Tibial nerve (tissue), 4 donors: ENCODE measurements around the gene COL27A1.

Source experiments
- CTCF ChIP-seq, 5 experiments: fragments of 200-600 bp in 3 of 5; fragments of 450-650 bp in 2 of 5; sonication (generic) in 3 of 5; IDR thresholded peaks; one replicate each; pipeline ENCODE4 v1.5.1; 2016 to 2019; ENCODE audit warnings: antibody characterized with exemption in 5 of 5, mild to moderate bottlenecking in 3 of 5, moderate library complexity in 2 of 5
- EP300 ChIP-seq, 2 donors: sonication (generic); formaldehyde crosslinking; IDR thresholded peaks; one replicate each; pipeline ENCODE4 v1.6.1; 2017; ENCODE audit warnings: antibody characterized with exemption in 2 of 2, mild to moderate bottlenecking in 1 of 2

GRCh38 chr9:114273461-114273881 lies 118.1 kb downstream of the COL27A1 start:
- TF ChIP-seq EP300 (IDR thresholded peaks at IDR 0.05) = no peak
- no peak for TF ChIP-seq CTCF (IDR thresholded peaks at IDR 0.05)
